K562 (cell line): ENCODE results near the gene KCNQ2. TPM values are rescaled to one million over a fixed set of nuclear protein-coding genes. Genes with fewer than 3 reads are reported as not detected.

Experiments
- CBFA2T2 ChIP-seq: fragments of 450-650 bp; conservative IDR thresholded peaks from 2 replicates; pipeline ENCODE4 v1.6.1; 2017; ENCODE audit warnings: mild to moderate bottlenecking
- FOXO4 ChIP-seq: fragments of 450-650 bp; formaldehyde crosslinking; IDR thresholded peaks from 2 replicates; pipeline ENCODE4 v1.4.0; 2020; ENCODE audit warnings: mild to moderate bottlenecking, moderate library complexity
- MITF ChIP-seq: IDR thresholded peaks from 2 replicates; pipeline ENCODE4 v1.6.1; 2014; ENCODE audit warnings: antibody characterized with exemption
- NR2F6 ChIP-seq: fragments of 450-650 bp; formaldehyde crosslinking; IDR thresholded peaks from 2 replicates; pipeline ENCODE4 v1.4.0; 2020; ENCODE audit warnings: mild to moderate bottlenecking
- RAD51 ChIP-seq: fragments of 450-650 bp; IDR thresholded peaks from 2 replicates; pipeline ENCODE4 v1.7.1; 2016; ENCODE audit warnings: low read depth, mild to moderate bottlenecking, borderline replicate concordance
- RERE ChIP-seq: sonication (generic); formaldehyde crosslinking; IDR thresholded peaks from 2 replicates; pipeline ENCODE4 v1.8.0; 2023; ENCODE audit warnings: missing genetic modification reagents, mild to moderate bottlenecking, borderline replicate concordance
- TEAD1 ChIP-seq, 2 experiments: fragments of 450-650 bp in 1 of 2; sonication (generic) in 1 of 2; formaldehyde crosslinking; IDR thresholded peaks; 2 replicates each; pipeline versions ENCODE4 v1.4.0 to v1.8.0; 2020 to 2022; ENCODE audit warnings: mild to moderate bottlenecking in 2 of 2, missing genetic modification reagents in 1 of 2
- ZC3H8 ChIP-seq: fragments of 450-650 bp; IDR thresholded peaks from 2 replicates; pipeline ENCODE4 v1.6.1; 2017
- ZNF507 ChIP-seq: conservative IDR thresholded peaks from 2 replicates; pipeline ENCODE4 v1.6.1; 2017; ENCODE audit warnings: missing genetic modification characterization, missing compliant biosample characterization
- ZNF740 ChIP-seq, 3 experiments: fragments of 200-800 bp in 1 of 3; sonication (Bioruptor generic) in 1 of 3; sonication (generic) in 1 of 3; formaldehyde crosslinking in 1 of 3; IDR thresholded peaks; 2 replicates each; pipeline versions ENCODE4 v1.6.1 to v1.8.0; 2016 to 2022; ENCODE audit warnings: mild to moderate bottlenecking in 2 of 3, missing compliant biosample characterization in 2 of 3, missing genetic modification characterization in 2 of 3, missing genetic modification reagents in 1 of 3
- ZNF830 ChIP-seq: fragments of 250-450 bp; sonication (Bioruptor Pico); IDR thresholded peaks from 2 replicates; pipeline ENCODE4 v1.5.0; 2021; ENCODE audit warnings: mild to moderate bottlenecking
- polyA plus RNA-seq, 8 experiments: library from polyadenylated mRNA; depleted of rRNA in 4 of 8; stranded (reverse) in 5 of 8; unstranded in 3 of 8; fragments of >200 nt; fragmentation: Nextera tagmentation in 2 of 8; fragmentation: Illumina TruSeq in 1 of 8; extraction: Ambion mirVana in 2 of 8; extraction: Trizol in 1 of 8; gene quantifications; 2 replicates each; pipeline versions ENCODE4 v1.2.1 to v1.2.3, GENCODE V29; 2011 to 2014; ENCODE audit warnings: inconsistent platforms in 1 of 8, missing spikeins in 1 of 8
- total RNA-seq, 7 experiments: library from RNA; depleted of rRNA in 6 of 7; stranded (reverse); fragments of >200 nt in 6 of 7; fragmentation: Illumina TruSeq in 2 of 7; extraction: Trizol in 2 of 7; gene quantifications; 2 replicates each; pipeline versions ENCODE4 v1.2.1 to v1.2.3, GENCODE V29; 2011 to 2021; ENCODE audit warnings: low replicate concordance in 1 of 7

KCNQ2 gene
- total and polyA plus RNA-seq, 9 of the 15 experiments (the other 6 are each of a cell fraction or from before 2014, with no cell fraction given) = 0.13 to 0.16 TPM; not detected in 7

- TF ChIP-seq FOXO4 (CRISPR knock-in tag) (no peak), ZC3H8 (no peak), CBFA2T2 (peak; percentile 88), RAD51 (peak; percentile 98), ZNF740 (CRISPR knock-in tag; IDR thresholded peaks at IDR 0.05) (no peak), ZNF740 (tag; IDR thresholded peaks at IDR 0.05) (no peak), MITF (no peak; the same call in 1 of the 2 replicates), ZNF830 (CRISPR knock-in tag) (no peak), NR2F6 (CRISPR knock-in tag) (no peak), RERE (CRISPR knock-in tag) (no peak), ZNF507 (no peak), TEAD1 (CRISPR knock-in tag; IDR thresholded peaks at IDR 0.05) (peak; percentile 100)
These were observed 37.7 kb downstream of the KCNQ2 start (continued) for GRCh38 chr20:63434599-63435378.
